Neuronal stem cell (in vitro differentiated cells): ENCODE measurements around the gene STK32C.
A peak's percentile ranks its signal among the peaks of the same experiment; 100 is the strongest.
"Not testable (repeated sequence)": the region's sequence is repeated elsewhere in the genome, so short reads cannot be mapped to it uniquely, and the experiment has no call there.

Source experiments
- DNase-seq: peaks from one replicate; pipeline ENCODE4 v3.0.0-alpha.2; 2013; ENCODE audit warnings: low spot score
- H2AFZ ChIP-seq: one replicate; pipeline ENCODE4 v1.6.1; 2013; ENCODE audit warnings: mild to moderate bottlenecking, low read length, inconsistent platforms
- H2AK5ac ChIP-seq: 2 replicates; pipeline ENCODE4 v1.6.1; 2013; ENCODE audit warnings: low read depth, mild to moderate bottlenecking, inconsistent platforms, low read length, moderate library complexity, mixed read lengths
- H2BK120ac ChIP-seq: 2 replicates; pipeline ENCODE4 v1.6.1; 2013; ENCODE audit warnings: low read depth, mild to moderate bottlenecking, inconsistent platforms, low read length, moderate library complexity, mixed read lengths
- H2BK12ac ChIP-seq: one replicate; pipeline ENCODE4 v1.6.1; 2013; ENCODE audit warnings: low read length, inconsistent platforms
- H2BK15ac ChIP-seq: 2 replicates; pipeline ENCODE4 v1.6.1; 2013; ENCODE audit warnings: mild to moderate bottlenecking, low read length, inconsistent platforms, mixed read lengths
- H2BK5ac ChIP-seq: one replicate; pipeline ENCODE4 v1.6.1; 2013; ENCODE audit warnings: inconsistent platforms, mild to moderate bottlenecking, low read length, moderate library complexity
- H3K14ac ChIP-seq: one replicate; pipeline ENCODE4 v1.6.1; 2013; ENCODE audit warnings: low read length, inconsistent platforms
- H3K18ac ChIP-seq: 2 replicates; pipeline ENCODE4 v1.6.1; 2013; ENCODE audit warnings: low read length, inconsistent platforms
- H3K23ac ChIP-seq: 2 replicates; pipeline ENCODE4 v1.6.1; 2013; ENCODE audit warnings: low read depth, mild to moderate bottlenecking, mixed read lengths, low read length, inconsistent platforms; ENCODE audit not compliant: poor library complexity
- H3K27ac ChIP-seq: replicated peaks from 3 replicates; pipeline ENCODE4 v1.5.1; 2013; ENCODE audit warnings: low read length, inconsistent platforms
- H3K27me3 ChIP-seq, 3 experiments: 2 replicates each; pipeline ENCODE4 v1.6.1; 2013; ENCODE audit warnings: low read length in 3 of 3, mild to moderate bottlenecking in 2 of 3, inconsistent platforms in 1 of 3, low read depth in 1 of 3, mixed read lengths in 1 of 3, moderate library complexity in 1 of 3; ENCODE audit not compliant: control insufficient read depth in 3 of 3, insufficient read depth in 3 of 3
- H3K36me3 ChIP-seq, 2 donors: replicated peaks in 1 of 2; 2 replicates each; pipeline ENCODE4 v1.6.1; 2013; ENCODE audit warnings: low read length in 2 of 2; ENCODE audit not compliant: control insufficient read depth in 2 of 2, insufficient read depth in 2 of 2
- H3K4ac ChIP-seq: 2 replicates; pipeline ENCODE4 v1.6.1; 2013; ENCODE audit warnings: inconsistent platforms, mild to moderate bottlenecking, low read length, moderate library complexity
- H3K4me1 ChIP-seq, 2 donors: 1 replicate in 1 of 2; 2 replicates in 1 of 2; pipeline ENCODE4 v1.6.1; 2013; ENCODE audit warnings: low read length in 2 of 2, low read depth in 1 of 2; ENCODE audit not compliant: control insufficient read depth in 2 of 2, insufficient read depth in 1 of 2
- H3K4me2 ChIP-seq: one replicate; pipeline ENCODE4 v1.6.1; 2013; ENCODE audit warnings: mild to moderate bottlenecking, low read length, inconsistent platforms; ENCODE audit not compliant: insufficient read depth, poor library complexity, severe bottlenecking
- H3K4me3 ChIP-seq, 2 donors: 2 replicates each; pipeline ENCODE4 v1.5.1; 2013; ENCODE audit warnings: low read length in 2 of 2, mild to moderate bottlenecking in 2 of 2, inconsistent platforms in 1 of 2, moderate library complexity in 1 of 2
- H3K79me1 ChIP-seq: one replicate; pipeline ENCODE4 v1.6.1; 2013; ENCODE audit warnings: low read depth, mild to moderate bottlenecking, inconsistent platforms, low read length, moderate library complexity
- H3K9ac ChIP-seq: one replicate; pipeline ENCODE4 v1.6.1; 2013; ENCODE audit warnings: mild to moderate bottlenecking, low read depth, low read length, inconsistent platforms; ENCODE audit not compliant: poor library complexity
- H3K9me3 ChIP-seq, 2 donors: replicated peaks in 1 of 2; 2 replicates each; pipeline versions ENCODE3 to v1.6.1; 2013; ENCODE audit warnings: low read length in 2 of 2, mild to moderate bottlenecking in 2 of 2, inconsistent platforms in 1 of 2, low read depth in 1 of 2, mixed read lengths in 1 of 2, moderate library complexity in 1 of 2; ENCODE audit not compliant: control insufficient read depth in 2 of 2, insufficient read depth in 1 of 2
- H4K8ac ChIP-seq: one replicate; pipeline ENCODE4 v1.6.1; 2013; ENCODE audit warnings: low read depth, mild to moderate bottlenecking, inconsistent platforms, low read length, moderate library complexity
- H4K91ac ChIP-seq: one replicate; pipeline ENCODE4 v1.6.1; 2013; ENCODE audit warnings: low read length, low read depth, mild to moderate bottlenecking, inconsistent platforms; ENCODE audit not compliant: poor library complexity
- WGBS, 2 donors: extraction: QIAGEN DNeasy Blood & Tissue Kit; methylation state at CpG; one replicate each; pipeline ENCODE4 v1.1.7; 2013; ENCODE audit warnings: missing lambda C conversion rate in 2 of 2, mixed read lengths in 1 of 2; ENCODE audit not compliant: insufficient read length in 2 of 2, insufficient replicate concordance in 1 of 2; ENCODE audit errors: extremely low coverage in 2 of 2; 5-methylcytosine and 5-hydroxymethylcytosine counted together

Gene STK32C

GRCh38 chr10:132320654-132321469, 13.1 kb upstream of the STK32C start:
- Histone ChIP-seq H4K8ac (no peak overlapping the region), H3K4ac (no peak overlapping the region)

DNA sequence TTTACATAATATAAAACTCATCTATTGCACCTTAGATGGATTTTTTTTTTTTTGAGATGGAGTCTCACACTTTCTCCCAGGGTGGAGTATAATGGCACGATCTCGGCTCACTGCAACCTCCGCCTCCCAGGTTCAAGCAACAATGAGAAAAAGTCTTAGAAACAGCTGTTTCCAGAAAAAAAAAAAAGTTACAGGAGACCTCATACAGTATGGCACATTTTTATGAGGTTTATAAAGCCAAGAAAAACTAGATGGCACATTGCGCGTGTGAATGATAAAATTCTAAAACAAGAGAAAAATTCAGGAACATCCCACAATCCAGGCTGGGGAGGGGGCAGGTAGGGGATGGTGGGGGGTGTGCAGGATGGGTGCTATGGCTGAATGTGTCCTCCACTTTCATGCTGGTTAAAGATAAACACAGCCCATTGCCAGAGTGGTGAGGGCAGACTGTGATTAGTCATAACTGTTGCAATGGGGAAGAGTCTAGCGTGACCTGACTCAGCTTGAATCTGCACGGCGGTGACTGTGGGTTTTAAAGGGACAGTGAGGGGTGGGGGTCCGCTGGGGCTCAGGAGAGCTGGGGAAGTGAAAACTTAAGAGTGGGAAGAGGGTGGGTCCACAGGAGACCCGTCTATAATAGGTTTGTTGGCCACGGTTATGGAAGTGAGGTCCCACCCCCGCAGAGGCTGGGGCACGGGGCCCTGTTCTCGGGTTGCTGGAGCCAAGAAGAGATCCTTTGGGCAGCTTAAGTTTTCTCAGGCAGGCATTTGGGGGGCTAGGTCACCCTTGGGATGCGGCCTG, 12.3 kb upstream of the STK32C start:
- no peak for DNase-seq
- H3K14ac ChIP-seq: no peak overlapping the region
- no peak overlapping the region for H4K91ac ChIP-seq
- no peak overlapping the region for H2BK5ac ChIP-seq
- H3K9ac ChIP-seq: no peak overlapping the region
- H3K36me3 ChIP-seq: peaks cover 9 to 22% of the 10 kb centered on the region in 2 donors
- no CpG with 5 or more reads among the region's 15 CpGs for WGBS, 2 donors
- H2BK120ac ChIP-seq: no peak overlapping the region
- no peaks in the 10 kb centered on the region for H3K79me1 ChIP-seq
- no peaks in the 10 kb centered on the region for H3K9me3 ChIP-seq
- H3K27me3 ChIP-seq: no peaks in the 10 kb centered on the region
- H2AFZ ChIP-seq: no peak overlapping the region
- H3K4me2 ChIP-seq: no peak overlapping the region
- H3K27ac ChIP-seq: no peak overlapping the region
- no peak overlapping the region for H3K4ac ChIP-seq
- H4K8ac ChIP-seq: no peak overlapping the region
- no peak overlapping the region for H3K18ac ChIP-seq
- peak overlapping the region; percentile 18 for H3K23ac ChIP-seq
- no peak overlapping the region for H2BK12ac ChIP-seq
- H3K4me3 ChIP-seq: no peak overlapping the region
- no peaks in the 10 kb centered on the region for H3K4me1 ChIP-seq
- H2BK15ac ChIP-seq: no peak overlapping the region
- H2AK5ac ChIP-seq: no peak overlapping the region

More at GRCh38 chr10:132320654-132321469, 13.1 kb upstream of the STK32C start:
- Histone ChIP-seq H3K4me2 (no peak overlapping the region), H3K79me1 (no peaks in the 10 kb centered on the region), H2AK5ac (no peak overlapping the region), H2BK12ac (no peak overlapping the region), H4K91ac (no peak overlapping the region), H3K27ac (no peak overlapping the region), H3K18ac (no peak overlapping the region), H2BK15ac (no peak overlapping the region), H3K14ac (no peak overlapping the region), H3K4me1 (no peaks in the 10 kb centered on the region), H3K9ac (no peak overlapping the region), H3K27me3 (no peaks in the 10 kb centered on the region), H3K9me3 (peaks cover 0 to 1% of the 10 kb centered on the region in 2 donors), H3K23ac (peak overlapping the region; percentile 18), H2BK5ac (no peak overlapping the region), H2BK120ac (no peak overlapping the region), H2AFZ (no peak overlapping the region), H3K36me3 (peaks cover 9 to 26% of the 10 kb centered on the region in 2 donors), H3K4me3 (no peak overlapping the region)
- WGBS, 2 donors: no CpG with 5 or more reads among the region's 13 CpGs
- no peak for DNase-seq

DNA sequence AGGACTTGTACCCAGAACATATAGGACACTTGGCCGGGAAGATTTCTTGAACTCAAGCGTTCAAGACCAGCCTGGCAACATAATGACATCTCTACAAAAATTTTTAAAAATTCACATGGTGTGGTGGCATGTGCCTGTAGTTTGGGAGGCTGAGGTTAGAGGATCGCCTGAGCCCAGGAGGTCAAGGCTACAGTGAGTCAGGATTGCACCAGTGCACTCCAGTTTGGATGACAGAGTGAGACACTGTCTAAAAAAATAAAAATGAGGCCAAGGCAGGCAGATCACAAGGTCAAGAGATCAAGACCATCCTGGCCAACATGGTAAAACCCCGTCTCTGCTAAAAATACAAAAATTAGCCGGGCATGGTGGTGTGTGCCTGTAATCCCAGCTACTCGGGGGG, 9.7 kb upstream of the STK32C start:
- H4K91ac ChIP-seq, H3K27me3 ChIP-seq, DNase-seq, H3K4me3 ChIP-seq, H2BK15ac ChIP-seq, H2BK12ac ChIP-seq, H2AFZ ChIP-seq, H3K23ac ChIP-seq, H3K14ac ChIP-seq, H3K4me2 ChIP-seq, H3K18ac ChIP-seq, H3K9ac ChIP-seq, H3K9me3 ChIP-seq, H3K79me1 ChIP-seq, H2AK5ac ChIP-seq, H3K27ac ChIP-seq, H2BK5ac ChIP-seq, H3K36me3 ChIP-seq, H3K4me1 ChIP-seq, H2BK120ac ChIP-seq, H3K4ac ChIP-seq, H4K8ac ChIP-seq: not testable (repeated sequence)
- WGBS, 2 donors: no CpG with 5 or more reads among the region's 6 CpGs

DNA sequence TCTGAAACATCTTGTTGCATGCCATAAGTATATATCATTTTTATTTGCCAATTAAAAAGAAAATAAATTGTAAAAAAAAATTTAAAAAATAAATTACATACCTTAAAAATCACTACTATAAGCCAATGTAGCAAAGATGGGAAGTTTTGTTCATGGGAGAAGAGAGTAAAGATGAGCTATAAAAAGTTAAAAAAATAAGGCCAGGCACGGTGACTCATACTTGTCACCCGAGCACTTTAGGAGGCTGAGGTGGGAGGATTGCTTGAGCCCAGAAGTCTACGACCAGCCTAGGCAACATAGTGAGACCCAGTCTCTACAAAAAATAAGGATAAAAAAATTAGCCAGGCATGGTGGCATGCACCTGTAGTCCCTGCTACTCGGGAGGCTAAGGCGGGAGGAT, 8.4 kb upstream of the STK32C start:
- Histone ChIP-seq H3K18ac (no peak overlapping the region), H4K91ac (no peak overlapping the region), H2BK15ac (no peak overlapping the region), H4K8ac (no peak overlapping the region), H3K9ac (no peak overlapping the region), H3K4me2 (no peak overlapping the region), H3K27ac (no peak overlapping the region), H3K4me1 (peaks cover 2 to 7% of the 10 kb centered on the region in 2 donors), H3K23ac (no peak overlapping the region), H3K14ac (no peak overlapping the region), H3K27me3 (no peaks in the 10 kb centered on the region), H2BK12ac (no peak overlapping the region), H2AFZ (no peak overlapping the region), H2BK5ac (no peak overlapping the region), H3K9me3 (peaks cover 0 to 6% of the 10 kb centered on the region in 2 donors), H3K4me3 (no peak overlapping the region), H2BK120ac (no peak overlapping the region), H3K79me1 (no peaks in the 10 kb centered on the region), H3K36me3 (no peaks in the 10 kb centered on the region), H2AK5ac (no peak overlapping the region), H3K4ac (no peak overlapping the region)
- WGBS, 2 donors: no CpG with 5 or more reads among the region's 5 CpGs
- no peak for DNase-seq
